Fibroblast of lung (primary cell): ENCODE results near the gene IFIT1. TPM values are rescaled to one million over a fixed set of nuclear protein-coding genes. Genes with fewer than 3 reads are reported as not detected.
A peak's percentile ranks its signal among the peaks of the same experiment; 100 is the strongest.
"Not testable (repeated sequence)": the region's sequence is repeated elsewhere in the genome, so short reads cannot be mapped to it uniquely, and the experiment has no call there.

Experiments
- DNase-seq, 2 donors: peaks; one replicate each; pipeline versions ENCODE4 v3.0.0 to v3.0.0-alpha.2; 2010; ENCODE audit warnings: low read depth in 2 of 2
- H2AFZ ChIP-seq: 2 replicates; pipeline ENCODE4 v1.5.1; 2012; ENCODE audit warnings: low read length, control low read depth, inconsistent platforms
- H3K27ac ChIP-seq: 2 replicates; pipeline ENCODE4 v1.5.1; 2011; ENCODE audit warnings: low read length, control low read depth; ENCODE audit not compliant: insufficient read depth
- H3K27me3 ChIP-seq: 2 replicates; pipeline ENCODE4 v1.5.1; 2011; ENCODE audit warnings: mild to moderate bottlenecking, low read length; ENCODE audit not compliant: control insufficient read depth, insufficient read depth
- H3K36me3 ChIP-seq: 2 replicates; pipeline ENCODE4 v1.5.1; 2011; ENCODE audit warnings: low read length; ENCODE audit not compliant: control insufficient read depth, insufficient read depth
- H3K4me1 ChIP-seq: 2 replicates; pipeline ENCODE4 v1.5.1; 2011; ENCODE audit warnings: low read length; ENCODE audit not compliant: control insufficient read depth, insufficient read depth; ENCODE audit errors: extremely low read depth
- H3K4me2 ChIP-seq: 2 replicates; pipeline ENCODE4 v1.5.1; 2011; ENCODE audit warnings: low read length, control low read depth; ENCODE audit not compliant: insufficient read depth; ENCODE audit errors: extremely low read depth
- H3K4me3 ChIP-seq, 4 experiments: fragments of 200-600 bp in 1 of 4; sonication (generic) in 1 of 4; replicated peaks in 1 of 4; 2 replicates each; pipeline ENCODE4 v1.5.1; 2011 to 2016; ENCODE audit warnings: low read length in 4 of 4, low read depth in 3 of 4, mild to moderate bottlenecking in 3 of 4, control low read depth in 2 of 4, inconsistent platforms in 1 of 4, mixed read lengths in 1 of 4; ENCODE audit not compliant: insufficient read depth in 1 of 4; ENCODE audit errors: control extremely low read depth in 1 of 4
- H3K79me2 ChIP-seq: 2 replicates; pipeline ENCODE4 v1.5.1; 2012; ENCODE audit warnings: mild to moderate bottlenecking, low read length, inconsistent platforms; ENCODE audit not compliant: control insufficient read depth, insufficient read depth
- H3K9ac ChIP-seq: 2 replicates; pipeline ENCODE4 v1.5.1; 2011; ENCODE audit warnings: mild to moderate bottlenecking, low read length, control low read depth; ENCODE audit not compliant: insufficient read depth
- H3K9me3 ChIP-seq: 2 replicates; pipeline ENCODE4 v1.5.1; 2012; ENCODE audit warnings: low read depth, low read length; ENCODE audit not compliant: control insufficient read depth, insufficient read depth
- H4K20me1 ChIP-seq: 2 replicates; pipeline ENCODE4 v1.5.1; 2011; ENCODE audit warnings: low read length; ENCODE audit not compliant: control insufficient read depth, insufficient read depth; ENCODE audit errors: extremely low read depth
- CTCF ChIP-seq, 2 donors: IDR thresholded peaks in 1 of 2; conservative IDR thresholded peaks in 1 of 2; 1 replicate in 1 of 2; 2 replicates in 1 of 2; pipeline ENCODE4 v1.5.1; 2011 to 2012; ENCODE audit warnings: low read length in 2 of 2, control low read depth in 1 of 2, inconsistent platforms in 1 of 2, low read depth in 1 of 2, mild to moderate bottlenecking in 1 of 2
- EZH2 ChIP-seq: IDR thresholded peaks from 2 replicates; pipeline ENCODE4 v1.5.1; 2012; ENCODE audit warnings: low read length, control low read depth, mild to moderate bottlenecking; ENCODE audit errors: missing control alignments
- polyA plus RNA-seq, 2 donors: library from polyadenylated mRNA; depleted of rRNA in 1 of 2; stranded (reverse) in 1 of 2; unstranded in 1 of 2; fragments of >200 nt; gene quantifications; 2 replicates each; pipeline ENCODE4 v1.2.1, GENCODE V29; 2011 to 2012; ENCODE audit warnings: missing spikeins in 1 of 2
- total RNA-seq: library from RNA; depleted of rRNA; stranded (reverse); fragments of >200 nt; gene quantifications from 2 replicates; pipeline ENCODE4 v1.2.1, GENCODE V29; 2014

IFIT1 gene
- total and polyA plus RNA-seq, 2 donors (not counting 1 experiment from before 2014, with no cell fraction given): 25.8 to 71.4 TPM

- H3K79me2 ChIP-seq: peaks cover 16% of the 10 kb centered on the region
- H3K27me3 ChIP-seq, H3K4me2 ChIP-seq, H3K27ac ChIP-seq, DNase-seq, H3K4me1 ChIP-seq, H3K36me3 ChIP-seq, H4K20me1 ChIP-seq, H3K9ac ChIP-seq, H3K4me3 ChIP-seq, H3K9me3 ChIP-seq, H2AFZ ChIP-seq: not testable (repeated sequence)
Observed at GRCh38 chr10:89412276-89412675, 19.9 kb downstream of the IFIT1 start.

DNA sequence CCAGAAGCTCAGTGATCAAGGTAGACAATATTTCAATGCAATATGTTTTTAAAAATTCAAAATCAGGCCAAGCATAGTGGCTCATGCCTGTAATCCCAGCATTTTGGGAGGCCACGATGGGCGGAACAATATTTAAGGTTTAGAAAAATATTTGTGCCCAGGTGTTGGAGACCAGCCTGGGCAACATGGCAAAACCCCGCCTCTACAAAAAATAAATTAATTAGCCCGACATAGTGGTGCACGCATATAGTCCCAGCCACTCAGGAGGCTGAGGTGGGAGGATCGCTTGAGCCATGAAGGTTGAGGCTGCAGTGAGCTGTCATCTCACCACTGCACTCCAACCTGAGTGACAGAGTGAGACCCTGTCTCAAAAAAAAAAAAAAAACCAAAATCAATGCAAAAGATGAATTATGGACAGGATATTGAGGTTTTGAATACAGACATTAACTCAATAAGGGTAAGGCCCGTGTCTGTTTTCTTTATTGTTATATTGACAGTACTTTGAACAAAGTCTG is 21.0 kb downstream of the IFIT1 start:
- H3K4me2 ChIP-seq: peak overlapping the region; percentile 84
- no peak for TF ChIP-seq CTCF (conservative IDR thresholded peaks at IDR 0.05 in 1 of 2, IDR thresholded peaks at IDR 0.05 in 1 of 2; ENCODE audit: low read depth in 1 of 2, low read length in 2 of 2)
- TF ChIP-seq EZH2: no peak
- peak overlapping the region in 2 of 4 experiments; percentile 75 to 85 for H3K4me3 ChIP-seq
- no peaks in the 10 kb centered on the region for H3K9me3 ChIP-seq
- no peaks in the 10 kb centered on the region for H3K36me3 ChIP-seq
- H3K9ac ChIP-seq: no peak overlapping the region
- H4K20me1 ChIP-seq: no peaks in the 10 kb centered on the region
- no peak overlapping the region for H2AFZ ChIP-seq
- H3K79me2 ChIP-seq: peaks cover 23% of the 10 kb centered on the region
- peaks cover 5% of the 10 kb centered on the region for H3K4me1 ChIP-seq
- no peaks in the 10 kb centered on the region for H3K27me3 ChIP-seq
- H3K27ac ChIP-seq: no peak overlapping the region
- DNase-seq: no peak

- no peaks in the 10 kb centered on the region for H3K36me3 ChIP-seq
- H3K4me1 ChIP-seq: peaks cover 5% of the 10 kb centered on the region
- H3K9ac ChIP-seq: peak within 1 kb of the TSS; percentile 88
- peak within 1 kb of the TSS; percentile 84 for H3K4me2 ChIP-seq
- H3K4me3 ChIP-seq: peak within 1 kb of the TSS; percentile 75 to 86 (median 83)
- peak; percentile 73 to 82 for DNase-seq
- H3K27me3 ChIP-seq: no peaks in the 10 kb centered on the region
- peak within 1 kb of the TSS; percentile 94 for H3K27ac ChIP-seq
- no peak for TF ChIP-seq EZH2
- TF ChIP-seq CTCF (conservative IDR thresholded peaks at IDR 0.05 in 1 of 2, IDR thresholded peaks at IDR 0.05 in 1 of 2; ENCODE audit: low read depth in 1 of 2, low read length in 2 of 2): no peak
- H4K20me1 ChIP-seq: no peaks in the 10 kb centered on the region
- H3K79me2 ChIP-seq: peaks cover 24% of the 10 kb centered on the region
- no peaks in the 10 kb centered on the region for H3K9me3 ChIP-seq
- H2AFZ ChIP-seq: peak within 1 kb of the TSS; percentile 86
Observed at GRCh38 chr10:89414146-89414878, 21.9 kb downstream of the IFIT1 start, which contains the start of gene IFIT5. Gene IFIT5, plus strand, starts transcription at chr10:89414568. Its CDS starts 231 bp downstream, at chr10:89414799.
